Body of pancreas (tissue), 4 donors: ENCODE results near the gene PFDN2.

ENCODE experiments used
- POLR2A ChIP-seq, 3 donors: fragments of 450-650 bp; IDR thresholded peaks; one replicate each; pipeline ENCODE4 v1.6.1; 2016; ENCODE audit warnings: antibody characterized with exemption in 3 of 3, mild to moderate bottlenecking in 2 of 3
- TF ChIP-seq, protein P1 (sequence below), 7 experiments: fragments of 450-650 bp in 4 of 7; fragments of 200-600 bp in 3 of 7; sonication (generic) in 3 of 7; IDR thresholded peaks; one replicate each; pipeline ENCODE4 v1.5.1; 2016 to 2019; ENCODE audit warnings: antibody characterized with exemption in 7 of 7

DNA sequence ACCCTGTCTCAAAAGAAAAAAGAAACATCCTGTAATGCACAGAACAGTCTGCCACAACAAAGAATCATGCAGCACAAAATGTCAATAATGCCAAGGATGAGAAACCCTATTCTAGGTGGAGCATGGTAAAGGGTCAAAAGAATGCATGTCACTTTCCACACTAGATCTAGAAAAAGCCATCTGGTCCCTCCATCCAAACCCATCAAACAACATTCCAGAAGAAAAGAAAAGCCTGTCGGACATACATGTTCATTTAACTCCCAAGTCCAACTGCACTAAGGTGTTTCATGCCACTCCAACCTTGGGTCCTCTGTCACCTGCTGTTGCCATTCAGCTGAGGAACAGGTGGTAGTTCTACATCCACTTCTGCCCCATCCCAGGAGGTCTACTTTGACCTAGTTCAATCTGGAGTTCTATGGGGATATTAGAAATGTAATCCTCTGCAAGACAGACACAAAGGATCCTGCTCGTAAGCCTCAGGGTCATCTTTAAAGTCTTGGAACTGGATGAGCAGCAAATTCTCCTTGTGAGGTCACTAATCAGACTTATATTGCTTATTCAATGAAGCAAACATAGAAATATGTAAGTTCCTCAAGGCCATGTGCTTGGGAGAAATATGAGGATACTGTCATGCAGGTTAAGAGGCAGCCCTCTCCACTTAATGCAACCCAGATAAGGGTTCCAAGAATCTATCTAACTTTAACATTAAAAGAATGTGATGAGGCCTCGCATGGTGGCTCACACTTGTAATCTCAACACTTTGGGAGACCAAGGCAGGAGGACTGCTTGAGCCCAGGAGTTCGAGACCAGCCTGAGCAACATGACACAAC, 11.0 kb upstream of the PFDN2 start:
- TF ChIP-seq, protein P1, sequence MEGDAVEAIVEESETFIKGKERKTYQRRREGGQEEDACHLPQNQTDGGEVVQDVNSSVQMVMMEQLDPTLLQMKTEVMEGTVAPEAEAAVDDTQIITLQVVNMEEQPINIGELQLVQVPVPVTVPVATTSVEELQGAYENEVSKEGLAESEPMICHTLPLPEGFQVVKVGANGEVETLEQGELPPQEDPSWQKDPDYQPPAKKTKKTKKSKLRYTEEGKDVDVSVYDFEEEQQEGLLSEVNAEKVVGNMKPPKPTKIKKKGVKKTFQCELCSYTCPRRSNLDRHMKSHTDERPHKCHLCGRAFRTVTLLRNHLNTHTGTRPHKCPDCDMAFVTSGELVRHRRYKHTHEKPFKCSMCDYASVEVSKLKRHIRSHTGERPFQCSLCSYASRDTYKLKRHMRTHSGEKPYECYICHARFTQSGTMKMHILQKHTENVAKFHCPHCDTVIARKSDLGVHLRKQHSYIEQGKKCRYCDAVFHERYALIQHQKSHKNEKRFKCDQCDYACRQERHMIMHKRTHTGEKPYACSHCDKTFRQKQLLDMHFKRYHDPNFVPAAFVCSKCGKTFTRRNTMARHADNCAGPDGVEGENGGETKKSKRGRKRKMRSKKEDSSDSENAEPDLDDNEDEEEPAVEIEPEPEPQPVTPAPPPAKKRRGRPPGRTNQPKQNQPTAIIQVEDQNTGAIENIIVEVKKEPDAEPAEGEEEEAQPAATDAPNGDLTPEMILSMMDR (IDR thresholded peaks at IDR 0.05), result no peak
- no peak for TF ChIP-seq POLR2A (IDR thresholded peaks at IDR 0.05)
